ENCODE data around the gene KIAA1328. TPM values are rescaled to one million over a fixed set of nuclear protein-coding genes. Genes with fewer than 3 reads are reported as not detected.

KIAA1328 gene
- total RNA-seq, 1 donor from 2014 or later: 1.9 TPM

- ATAC-seq (no peak), DNase-seq (ENCODE audit: low spot score) (no peak)
Observed at GRCh38 chr18:36947820-36948348, 119.0 kb downstream of the KIAA1328 start.

- ATAC-seq (no peak), DNase-seq (ENCODE audit: low spot score) (no peak)
Observed at GRCh38 chr18:36950282-36950681, 121.4 kb downstream of the KIAA1328 start.

- DNase-seq (ENCODE audit: low spot score) (no peak), ATAC-seq (no peak)
Observed at GRCh38 chr18:36950960-36951359, 122.0 kb downstream of the KIAA1328 start.

- no peak for ATAC-seq
- no peak for DNase-seq (ENCODE audit: low spot score)
Observed at GRCh38 chr18:36953047-36953446, 124.1 kb downstream of the KIAA1328 start.

- ATAC-seq: no peak
- no peak for DNase-seq (ENCODE audit: low spot score)
Observed at GRCh38 chr18:36960038-36960437, 131.1 kb downstream of the KIAA1328 start.

GRCh38 chr18:36963464-36963863 is 134.5 kb downstream of the KIAA1328 start:
- DNase-seq (ENCODE audit: low spot score) (no peak), ATAC-seq (no peak)

GRCh38 chr18:36974686-36975085 is 145.8 kb downstream of the KIAA1328 start:
- no peak for DNase-seq (ENCODE audit: low spot score)
- no peak for ATAC-seq

- DNase-seq (ENCODE audit: low spot score) (no peak), ATAC-seq (no peak)
Observed at GRCh38 chr18:36977121-36977520, 148.2 kb downstream of the KIAA1328 start.

- ATAC-seq (no peak), DNase-seq (ENCODE audit: low spot score) (no peak)
Observed at GRCh38 chr18:36993068-36993467, 164.1 kb downstream of the KIAA1328 start.

GRCh38 chr18:37006742-37007141 is 177.8 kb downstream of the KIAA1328 start:
- DNase-seq (ENCODE audit: low spot score): no peak
- no peak for ATAC-seq

GRCh38 chr18:37012452-37012851 is 183.5 kb downstream of the KIAA1328 start:
- ATAC-seq (no peak), DNase-seq (ENCODE audit: low spot score) (no peak)

- DNase-seq (ENCODE audit: low spot score) (no peak), ATAC-seq (peak; percentile 85)
Observed at GRCh38 chr18:37019157-37019827, 190.4 kb downstream of the KIAA1328 start.

GRCh38 chr18:37033419-37033818 is 204.5 kb downstream of the KIAA1328 start:
- no peak for DNase-seq (ENCODE audit: low spot score)

GRCh38 chr18:37042381-37042780 is 213.5 kb downstream of the KIAA1328 start:
- no peak for ATAC-seq
- DNase-seq (ENCODE audit: low spot score): no peak

More at GRCh38 chr18:37033419-37033818, 204.5 kb downstream of the KIAA1328 start:
- ATAC-seq: no peak

GRCh38 chr18:37055137-37055802 is 226.3 kb downstream of the KIAA1328 start:
- no peak for ATAC-seq
- no peak for DNase-seq (ENCODE audit: low spot score)

- DNase-seq (ENCODE audit: low spot score): no peak
- no peak for ATAC-seq
Observed at GRCh38 chr18:37064187-37064586, 235.3 kb downstream of the KIAA1328 start.

GRCh38 chr18:37065254-37065653 is 236.3 kb downstream of the KIAA1328 start:
- DNase-seq (ENCODE audit: low spot score): no peak
- no peak for ATAC-seq

- no peak for ATAC-seq
- no peak for DNase-seq (ENCODE audit: low spot score)
Observed at GRCh38 chr18:37084912-37085311, 256.0 kb downstream of the KIAA1328 start.

- ATAC-seq: no peak
- DNase-seq (ENCODE audit: low spot score): no peak
Observed at GRCh38 chr18:37085362-37085761, 256.4 kb downstream of the KIAA1328 start.

- ATAC-seq (no peak), DNase-seq (ENCODE audit: low spot score) (no peak)
Observed at GRCh38 chr18:37107748-37108522, 279.0 kb downstream of the KIAA1328 start.

GRCh38 chr18:37122877-37123276 is 293.9 kb downstream of the KIAA1328 start:
- DNase-seq (ENCODE audit: low spot score) (no peak), ATAC-seq (peak; percentile 83)

GRCh38 chr18:37124516-37124915 is 295.6 kb downstream of the KIAA1328 start:
- ATAC-seq: no peak
- DNase-seq (ENCODE audit: low spot score): no peak
